ENCODE results near the gene PTH2R. TPM values are rescaled to one million over a fixed set of nuclear protein-coding genes. Genes with fewer than 3 reads are reported as not detected.
"Not testable (repeated sequence)": the region's sequence is repeated elsewhere in the genome, so short reads cannot be mapped to it uniquely, and the experiment has no call there.

The PTH2R gene
- total RNA-seq, 1 experiment from 2014 or later, result 0.12 TPM

GRCh38 chr2:208531361-208531760 lies 124.8 kb downstream of the PTH2R start:
- no peak overlapping the region for H2AFZ ChIP-seq (ENCODE audit: low read depth, low read length, poor library complexity, severe bottlenecking)
- POLR2A ChIA-PET, result no interaction called here
- no peak overlapping the region for H3K27ac ChIP-seq (ENCODE audit: low read depth, low read length)
- H3K9ac ChIP-seq (ENCODE audit: low read length), result no peak overlapping the region
- no peaks in the 10 kb centered on the region for H3K4me1 ChIP-seq (ENCODE audit: control insufficient read depth in 1 of 2, insufficient read depth in 2 of 2, low read length in 2 of 2)
- no peaks in the 10 kb centered on the region for H3K9me2 ChIP-seq (ENCODE audit: insufficient read depth)
- H3K4me2 ChIP-seq (ENCODE audit: low read length), result no peak overlapping the region
- TF ChIP-seq RAD21 (IDR thresholded peaks at IDR 0.05; ENCODE audit: low read depth) (no peak), SP1 (IDR thresholded peaks at IDR 0.05; ENCODE audit: low read depth) (no peak), REST (IDR thresholded peaks at IDR 0.05; ENCODE audit: low read depth) (no peak), SRF (IDR thresholded peaks at IDR 0.05; ENCODE audit: low read depth) (no peak), EGR1 (IDR thresholded peaks at IDR 0.05; ENCODE audit: low read depth) (no peak), ZNF274 (IDR thresholded peaks at IDR 0.05; ENCODE audit: low read depth, low read length) (no peak), MAX (IDR thresholded peaks at IDR 0.05) (no peak), YY1 (IDR thresholded peaks at IDR 0.05; ENCODE audit: extremely low read depth, insufficient replicate concordance, low read depth, low read length) (no peak), CEBPB (IDR thresholded peaks at IDR 0.05; ENCODE audit: low read depth) (no peak)
- H3K9me3 ChIP-seq (ENCODE audit: control insufficient read depth in 1 of 2, insufficient read depth in 1 of 2, low read depth in 1 of 2, low read length in 2 of 2), result no peaks in the 10 kb centered on the region
- RAD21 ChIA-PET (ENCODE audit: low non-redundant PET in 1 of 2, low total read pairs in 2 of 2, uncharacterized antibody in 2 of 2, unreplicated experiment in 2 of 2), result no interaction called here
- no peak overlapping the region for H3K4me3 ChIP-seq (replicated peaks in 1 of 2; ENCODE audit: low read depth in 1 of 2, low read length in 2 of 2)
- H3K27me3 ChIP-seq (ENCODE audit: insufficient read depth, low read length), result no peaks in the 10 kb centered on the region
- ATAC-seq (no peak), DNase-seq (ENCODE audit: low read depth, low spot score) (no peak)
- H4K20me1 ChIP-seq (ENCODE audit: insufficient read depth), result no peaks in the 10 kb centered on the region; the same call in 1 of the 2 replicates
- CTCF ChIA-PET, result no interaction called here
- no peaks in the 10 kb centered on the region for H3K36me3 ChIP-seq (ENCODE audit: control insufficient read depth in 1 of 2, insufficient read depth in 2 of 2, low read length in 2 of 2)
- no TSS peak for BruUV-seq (replicated peaks)
- H3K79me2 ChIP-seq (ENCODE audit: insufficient read depth, low read length), result no peaks in the 10 kb centered on the region
- intact Hi-C loops (cut with micrococcal nuclease), result no loop called here

GRCh38 chr2:208535578-208535977 lies 129.0 kb downstream of the PTH2R start:
- CTCF ChIA-PET; H3K4me3 ChIP-seq (replicated peaks in 1 of 2; ENCODE audit: low read depth in 1 of 2, low read length in 2 of 2); ATAC-seq; H3K9me3 ChIP-seq (ENCODE audit: control insufficient read depth in 1 of 2, insufficient read depth in 1 of 2, low read depth in 1 of 2, low read length in 2 of 2); BruUV-seq (replicated peaks); H3K9me2 ChIP-seq (ENCODE audit: insufficient read depth); H2AFZ ChIP-seq (ENCODE audit: low read depth, low read length, poor library complexity, severe bottlenecking); H3K36me3 ChIP-seq (ENCODE audit: control insufficient read depth in 1 of 2, insufficient read depth in 2 of 2, low read length in 2 of 2); H3K27ac ChIP-seq (ENCODE audit: low read depth, low read length); H3K79me2 ChIP-seq (ENCODE audit: insufficient read depth, low read length); POLR2A ChIA-PET; H3K4me2 ChIP-seq (ENCODE audit: low read length); DNase-seq (ENCODE audit: low read depth, low spot score); H3K27me3 ChIP-seq (ENCODE audit: insufficient read depth, low read length); RAD21 ChIA-PET (ENCODE audit: low non-redundant PET in 1 of 2, low total read pairs in 2 of 2, uncharacterized antibody in 2 of 2, unreplicated experiment in 2 of 2); H4K20me1 ChIP-seq (ENCODE audit: insufficient read depth); intact Hi-C loops (cut with micrococcal nuclease); H3K4me1 ChIP-seq (ENCODE audit: control insufficient read depth in 1 of 2, insufficient read depth in 2 of 2, low read length in 2 of 2); H3K9ac ChIP-seq (ENCODE audit: low read length): not testable (repeated sequence)

All from HCT116 (cell line).